Measurements from ENCODE around the gene PHEX.

- TF ChIP-seq CTCF (IDR thresholded peaks at IDR 0.05) (no peak), POLR2A (IDR thresholded peaks at IDR 0.05) (no peak)
Observed at GRCh38 chrX:22039541-22039940, 7.4 kb downstream of the PHEX start.

Measured in body of pancreas (tissue), 4 donors.